Mucosa of rectum (tissue), 2 donors: Measurements from ENCODE around the gene UCHL1.

Experiments
- H3K27ac ChIP-seq, 2 donors: one replicate each; pipeline ENCODE4 v1.7.0; 2013; ENCODE audit warnings: inconsistent platforms in 2 of 2, low read depth in 2 of 2, low read length in 2 of 2
- H3K27me3 ChIP-seq, 2 donors: one replicate each; pipeline ENCODE4 v1.7.0; 2013; ENCODE audit warnings: low read length in 2 of 2; ENCODE audit not compliant: control insufficient read depth in 2 of 2, insufficient read depth in 2 of 2
- H3K36me3 ChIP-seq, 2 donors: one replicate each; pipeline ENCODE4 v1.7.0; 2013; ENCODE audit warnings: low read length in 2 of 2; ENCODE audit not compliant: control insufficient read depth in 2 of 2, insufficient read depth in 2 of 2
- H3K4me1 ChIP-seq, 2 donors: one replicate each; pipeline ENCODE4 v1.7.0; 2013; ENCODE audit warnings: low read length in 2 of 2, mild to moderate bottlenecking in 1 of 2; ENCODE audit not compliant: control insufficient read depth in 2 of 2, insufficient read depth in 2 of 2
- H3K4me3 ChIP-seq, 2 donors: one replicate each; pipeline ENCODE4 v1.7.0; 2013; ENCODE audit warnings: low read length in 2 of 2
- H3K9ac ChIP-seq, 2 donors: one replicate each; pipeline ENCODE4 v1.7.0; 2013; ENCODE audit warnings: low read length in 2 of 2, low read depth in 1 of 2, mild to moderate bottlenecking in 1 of 2
- H3K9me3 ChIP-seq, 2 donors: one replicate each; pipeline ENCODE4 v1.7.0; 2013; ENCODE audit warnings: low read length in 2 of 2; ENCODE audit not compliant: control insufficient read depth in 2 of 2
- donor health status: healthy.
- donor health status: Normal muscosa, but diverticular disease.

The UCHL1 gene

DNA sequence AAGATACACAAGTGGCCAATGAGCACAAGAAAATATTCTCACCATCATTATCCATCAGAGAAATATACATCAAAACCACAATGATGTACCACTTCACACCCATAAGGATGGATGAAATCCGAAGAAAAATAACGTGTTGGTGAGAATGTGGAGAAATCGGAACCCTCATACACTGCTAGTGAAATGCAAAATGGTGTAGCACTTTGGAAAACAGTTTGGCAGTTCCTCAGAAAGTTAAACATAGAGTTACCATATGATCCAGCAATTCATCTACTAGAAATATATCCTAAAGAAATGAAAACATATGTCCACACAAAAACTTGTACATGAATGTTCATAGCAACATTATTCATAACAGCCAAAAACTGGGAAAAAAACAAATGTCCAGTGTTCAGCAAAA is 23.9 kb upstream of the UCHL1 start:
- H3K9me3 ChIP-seq = no peaks in the 10 kb centered on the region

DNA sequence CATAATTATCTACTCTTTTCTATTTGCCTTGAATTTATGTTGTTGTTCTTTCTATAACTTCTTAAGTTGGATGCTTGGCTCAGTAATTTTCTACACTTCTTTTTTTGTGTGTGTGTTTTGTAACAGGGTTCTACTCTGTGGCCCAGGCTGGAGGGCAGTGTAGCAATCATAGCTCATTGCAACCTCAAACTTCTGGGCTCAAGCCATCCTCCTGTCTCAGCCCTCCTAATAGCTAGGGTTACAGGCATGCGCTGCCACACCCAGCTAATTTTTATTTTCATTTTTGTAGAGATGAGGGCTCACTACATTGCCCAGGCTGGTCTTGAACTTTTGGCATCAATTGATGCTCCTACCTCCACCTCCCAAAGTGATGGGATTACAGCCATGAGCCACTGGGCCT is 20.7 kb upstream of the UCHL1 start:
- Histone ChIP-seq H3K9ac (no peak overlapping the region), H3K4me1 (no peaks in the 10 kb centered on the region), H3K9me3 (no peaks in the 10 kb centered on the region), H3K27me3 (no peaks in the 10 kb centered on the region), H3K4me3 (no peak overlapping the region), H3K36me3 (no peaks in the 10 kb centered on the region), H3K27ac (no peak overlapping the region)

More for the DNA sequence above, 23.9 kb upstream of the UCHL1 start:
- Histone ChIP-seq H3K27me3 (no peaks in the 10 kb centered on the region), H3K36me3 (no peaks in the 10 kb centered on the region), H3K4me3 (no peak overlapping the region), H3K27ac (no peak overlapping the region), H3K4me1 (no peaks in the 10 kb centered on the region), H3K9ac (no peak overlapping the region)

DNA sequence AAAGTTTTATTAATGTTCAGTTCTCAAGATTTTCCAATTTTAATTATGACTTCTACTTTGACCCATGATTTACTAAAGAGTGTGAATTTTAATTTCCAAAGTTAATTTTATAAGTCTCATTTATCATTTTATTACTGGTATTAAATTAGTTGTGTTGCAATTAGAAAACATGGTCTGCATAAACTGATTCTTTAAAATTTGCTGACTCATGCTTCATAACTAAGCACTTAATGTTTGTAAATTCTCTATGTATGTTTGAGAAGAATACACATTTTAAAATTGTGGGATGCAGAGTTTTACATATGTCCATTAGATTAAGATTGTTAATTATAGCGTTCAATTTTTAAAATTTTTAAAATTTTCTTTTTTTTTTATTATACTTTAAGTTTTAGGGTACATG is 20.2 kb upstream of the UCHL1 start:
- no peak overlapping the region for H3K9ac ChIP-seq
- H3K9me3 ChIP-seq = no peaks in the 10 kb centered on the region
- no peak overlapping the region for H3K4me3 ChIP-seq
- H3K27me3 ChIP-seq = no peaks in the 10 kb centered on the region
- H3K27ac ChIP-seq = no peak overlapping the region
- H3K4me1 ChIP-seq = no peaks in the 10 kb centered on the region
- H3K36me3 ChIP-seq = no peaks in the 10 kb centered on the region

DNA sequence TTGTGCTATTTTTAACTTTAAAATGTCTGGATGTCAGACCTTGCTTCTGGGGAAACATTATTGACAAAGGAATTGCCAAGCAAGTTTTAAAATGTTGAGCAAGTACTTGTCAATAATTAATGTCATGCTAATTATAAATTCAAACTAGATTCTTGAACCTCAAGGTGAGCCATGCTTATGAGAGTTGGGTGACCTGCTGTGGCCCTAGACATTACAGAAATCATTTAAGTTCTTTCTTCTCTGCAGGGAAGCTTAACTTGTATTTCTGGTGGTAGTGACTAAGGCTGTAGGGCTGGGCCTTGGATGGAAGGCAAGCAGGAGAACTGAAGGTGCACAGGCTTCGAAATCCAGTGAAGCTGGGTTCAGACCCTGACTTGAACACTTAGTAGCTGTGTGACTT is 14.8 kb upstream of the UCHL1 start:
- Histone ChIP-seq H3K27ac (no peak overlapping the region), H3K9me3 (no peaks in the 10 kb centered on the region), H3K4me1 (no peaks in the 10 kb centered on the region), H3K27me3 (no peaks in the 10 kb centered on the region), H3K9ac (no peak overlapping the region), H3K4me3 (no peak overlapping the region), H3K36me3 (no peaks in the 10 kb centered on the region)

DNA sequence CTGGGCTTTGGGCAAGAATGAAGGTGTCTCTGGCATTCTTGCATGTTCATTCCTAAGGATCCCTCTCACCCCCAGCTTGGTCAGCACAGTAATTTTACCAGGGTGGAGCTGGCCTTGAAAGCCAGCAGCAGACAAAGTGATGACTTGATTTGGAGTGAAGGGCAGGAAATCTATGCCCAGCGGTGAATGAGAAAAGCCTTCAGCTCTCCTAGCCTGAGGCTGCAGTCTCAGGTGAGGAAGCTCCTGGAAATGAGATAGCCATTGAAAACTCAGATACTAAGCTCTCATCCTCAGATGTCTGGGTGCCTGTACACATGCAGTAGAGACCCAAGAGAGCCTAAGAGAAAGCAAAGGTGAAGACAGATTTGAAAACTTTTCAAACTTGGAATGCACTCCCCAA is 10.7 kb upstream of the UCHL1 start:
- H3K27me3 ChIP-seq = no peaks in the 10 kb centered on the region
- no peaks in the 10 kb centered on the region for H3K9me3 ChIP-seq
- no peak overlapping the region for H3K4me3 ChIP-seq
- H3K36me3 ChIP-seq = no peaks in the 10 kb centered on the region
- H3K9ac ChIP-seq = no peak overlapping the region
- H3K4me1 ChIP-seq = no peaks in the 10 kb centered on the region
- no peak overlapping the region for H3K27ac ChIP-seq

DNA sequence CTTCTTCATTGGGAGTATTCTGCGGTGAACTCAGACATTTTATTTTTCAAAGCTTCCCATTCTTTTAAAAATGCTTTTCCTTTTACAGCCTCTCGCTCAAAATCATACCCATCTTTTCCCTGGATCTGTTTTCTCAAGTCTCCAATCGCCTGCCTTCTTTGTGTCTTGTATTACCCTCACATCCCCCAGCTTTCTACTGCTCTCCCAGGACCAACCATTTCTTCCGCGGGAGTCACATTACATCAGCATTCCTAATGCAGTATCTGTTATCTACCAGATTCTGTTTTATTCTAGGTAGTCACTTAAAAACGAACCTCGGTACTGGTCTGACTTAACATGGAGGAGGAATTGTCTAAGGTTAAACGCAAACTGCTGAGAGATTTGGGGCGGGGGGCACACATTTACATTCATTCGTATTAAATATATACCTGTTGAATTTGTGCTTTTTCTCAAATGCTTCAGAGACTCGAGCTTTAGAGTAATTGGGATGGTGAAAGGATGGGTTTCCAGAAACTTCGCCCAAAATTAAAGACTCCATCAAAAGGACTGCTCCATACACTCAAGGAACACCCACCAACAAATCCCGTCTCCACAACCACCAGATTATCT is 493 bp upstream of the UCHL1 start:
- no peak overlapping the region for H3K9ac ChIP-seq
- H3K36me3 ChIP-seq = no peaks in the 10 kb centered on the region
- no peak overlapping the region for H3K4me3 ChIP-seq
- H3K4me1 ChIP-seq = peaks cover 5 to 12% of the 10 kb centered on the region in 2 donors
- peaks cover 31 to 32% of the 10 kb centered on the region in 2 donors for H3K27me3 ChIP-seq
- H3K9me3 ChIP-seq = no peaks in the 10 kb centered on the region
- no peak overlapping the region for H3K27ac ChIP-seq

DNA sequence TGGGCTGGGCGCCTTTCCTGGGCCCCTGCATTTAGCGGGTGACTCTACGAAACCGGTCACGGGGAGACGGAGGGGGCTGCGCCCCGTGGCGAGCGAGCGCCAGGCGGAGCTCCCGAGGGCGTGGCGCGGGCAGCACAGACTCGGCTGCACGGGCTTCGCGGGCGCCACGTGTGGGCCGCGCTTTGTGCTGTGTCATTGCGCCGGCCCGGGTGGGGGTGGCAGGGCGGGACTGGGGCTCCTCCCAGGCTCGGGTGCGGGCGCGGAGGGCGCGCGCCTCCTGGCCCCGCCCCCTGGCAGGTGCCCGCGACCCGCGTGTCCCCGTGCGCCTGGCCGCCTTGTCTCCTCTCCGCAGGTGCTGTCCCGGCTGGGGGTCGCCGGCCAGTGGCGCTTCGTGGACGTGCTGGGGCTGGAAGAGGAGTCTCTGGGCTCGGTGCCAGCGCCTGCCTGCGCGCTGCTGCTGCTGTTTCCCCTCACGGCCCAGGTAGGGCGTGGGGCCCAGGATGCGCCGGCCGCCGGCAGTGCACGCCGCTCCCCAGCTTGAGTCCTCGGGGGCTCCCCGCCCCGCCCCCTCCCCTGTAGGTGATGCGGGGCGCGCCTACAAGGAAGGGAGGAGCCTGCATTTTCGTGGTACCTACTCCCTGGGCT is 651 bp downstream of the UCHL1 start:
- Histone ChIP-seq H3K9me3 (no peaks in the 10 kb centered on the region), H3K9ac (no peak overlapping the region), H3K36me3 (no peaks in the 10 kb centered on the region), H3K4me3 (peak overlapping the region; percentile 40 to 56), H3K27ac (no peak overlapping the region), H3K4me1 (peaks cover 5 to 12% of the 10 kb centered on the region in 2 donors), H3K27me3 (peaks cover 31 to 32% of the 10 kb centered on the region in 2 donors)

DNA sequence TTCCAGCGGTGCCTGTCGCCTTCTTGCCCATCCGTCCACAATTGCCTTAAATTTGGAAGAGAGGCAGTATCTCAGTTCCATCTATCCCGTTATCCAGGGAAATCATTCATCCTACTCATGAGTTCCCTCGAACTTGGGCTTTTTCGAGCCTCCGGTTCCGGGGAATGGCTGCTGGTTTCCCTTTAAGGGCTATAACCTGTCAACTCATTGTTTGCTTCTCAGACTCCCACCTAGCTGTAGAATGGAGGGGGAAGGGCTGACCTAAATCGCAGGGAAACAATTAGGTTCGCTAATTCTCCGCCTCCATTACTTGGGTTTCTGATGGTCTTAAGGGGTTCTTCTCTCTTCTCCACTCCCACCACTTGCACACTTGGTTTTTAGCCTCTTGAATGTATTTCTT is 1.2 kb downstream of the UCHL1 start:
- peaks cover 31 to 32% of the 10 kb centered on the region in 2 donors for H3K27me3 ChIP-seq
- peak overlapping the region in 1 of 2 donors; percentile 40 for H3K4me3 ChIP-seq
- no peak overlapping the region for H3K27ac ChIP-seq
- H3K9me3 ChIP-seq = no peaks in the 10 kb centered on the region
- peaks cover 5 to 12% of the 10 kb centered on the region in 2 donors for H3K4me1 ChIP-seq
- no peaks in the 10 kb centered on the region for H3K36me3 ChIP-seq
- H3K9ac ChIP-seq = no peak overlapping the region

DNA sequence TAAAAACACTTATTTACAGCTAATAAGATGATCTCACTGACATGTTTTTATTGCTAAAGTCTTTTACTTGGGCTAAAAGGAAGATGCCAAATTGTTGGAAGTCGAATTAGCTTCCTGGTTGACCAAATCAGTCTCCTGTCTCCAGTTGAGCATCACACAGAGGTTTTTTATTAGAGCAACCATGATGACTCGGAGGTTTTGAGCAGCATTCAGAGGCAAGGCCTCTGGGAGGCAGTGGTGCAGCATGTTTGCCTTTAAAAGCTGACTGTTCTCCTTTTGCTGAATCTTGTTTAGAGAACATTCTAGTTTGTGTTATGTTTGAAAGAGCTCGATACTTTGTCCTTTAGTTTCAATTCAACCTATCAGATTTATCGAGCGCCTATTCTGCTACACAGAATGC is 2.1 kb downstream of the UCHL1 start:
- H3K36me3 ChIP-seq = no peaks in the 10 kb centered on the region
- no peak overlapping the region for H3K9ac ChIP-seq
- no peak overlapping the region for H3K4me3 ChIP-seq
- peaks cover 31 to 35% of the 10 kb centered on the region in 2 donors for H3K27me3 ChIP-seq
- no peaks in the 10 kb centered on the region for H3K9me3 ChIP-seq
- peaks cover 5 to 12% of the 10 kb centered on the region in 2 donors for H3K4me1 ChIP-seq
- no peak overlapping the region for H3K27ac ChIP-seq

DNA sequence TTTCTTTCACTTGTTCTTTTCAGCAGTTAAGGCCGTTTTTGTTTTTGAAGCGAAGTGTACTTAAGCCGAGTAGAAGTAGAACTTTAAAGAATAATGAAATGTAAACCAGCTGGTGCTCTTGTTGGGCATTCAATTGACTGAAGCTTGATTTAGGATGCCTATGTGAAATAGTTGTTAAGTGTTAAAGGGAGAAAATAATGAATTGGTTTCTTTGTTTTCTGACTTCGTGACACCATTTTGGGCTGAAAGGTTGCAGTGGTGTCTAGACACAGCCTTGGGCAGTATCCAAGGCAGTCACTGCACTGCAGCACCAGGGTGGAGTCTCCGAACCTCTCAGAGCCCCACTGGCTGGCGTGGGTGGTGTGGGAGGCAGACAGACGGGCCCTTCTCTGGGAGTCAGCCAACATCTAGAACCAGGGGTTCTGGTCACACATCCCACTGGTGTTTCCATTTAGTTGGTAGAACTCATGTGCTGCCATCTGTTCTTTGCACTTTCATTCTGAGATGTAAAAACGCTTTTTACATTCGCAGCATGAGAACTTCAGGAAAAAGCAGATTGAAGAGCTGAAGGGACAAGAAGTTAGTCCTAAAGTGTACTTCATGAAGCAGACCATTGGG is 3.5 kb downstream of the UCHL1 start:
- no peaks in the 10 kb centered on the region for H3K9me3 ChIP-seq
- H3K27ac ChIP-seq = no peak overlapping the region
- H3K4me1 ChIP-seq = peaks cover 5 to 12% of the 10 kb centered on the region in 2 donors
- H3K27me3 ChIP-seq = peaks cover 30 to 32% of the 10 kb centered on the region in 2 donors
- no peak overlapping the region for H3K9ac ChIP-seq
- H3K36me3 ChIP-seq = no peaks in the 10 kb centered on the region
- no peak overlapping the region for H3K4me3 ChIP-seq
